OCI-LY7 (cell line): ENCODE data around the gene TICRR. TPM values are rescaled to one million over a fixed set of nuclear protein-coding genes. Genes with fewer than 3 reads are reported as not detected.

Experiments
- BruUV-seq: library from RNA; stranded (reverse); fragments of 400-500 nt; replicated peaks from 2 replicates; lab custom pipeline; 2021; lab: Mats Ljungman, UMichigan
- CTCF ChIA-PET: fragments of 300-600 bp; sonication (Branson Sonifier 250); formaldehyde crosslinking; loops from one replicate; lab custom pipeline; 2022; ENCODE audit warnings: antibody characterized with exemption; ENCODE audit not compliant: unreplicated experiment; lab: Charles Lee
- POLR2A ChIA-PET: fragments of 300-600 bp; sonication (Branson Sonifier 250); formaldehyde crosslinking; loops from one replicate; lab custom pipeline; 2022; ENCODE audit warnings: antibody characterized with exemption; lab: Charles Lee
- DNase-seq: peaks from one replicate; pipeline ENCODE4 v3.0.0-alpha.2; 2015; ENCODE audit warnings: low spot score
- H2AFZ ChIP-seq: fragments of 200-600 bp; sonication (generic), shearing (Covaris generic); 2 replicates; pipeline ENCODE4 v1.6.1; 2014; ENCODE audit warnings: mild to moderate bottlenecking, antibody characterized with exemption, low read length, moderate library complexity
- H3K27ac ChIP-seq: fragments of 200-600 bp; sonication (generic); 2 replicates; pipeline ENCODE4 v1.5.1; 2014; ENCODE audit warnings: mixed run types, low read depth, mild to moderate bottlenecking, moderate library complexity, low read length, inconsistent platforms; ENCODE audit not compliant: poor library complexity, severe bottlenecking
- H3K36me3 ChIP-seq: fragments of 200-600 bp; sonication (generic); 2 replicates; pipeline ENCODE4 v1.6.1; 2014; ENCODE audit warnings: mild to moderate bottlenecking, antibody characterized with exemption, low read length, moderate library complexity, mixed read lengths; ENCODE audit not compliant: insufficient read depth
- H3K4me1 ChIP-seq: fragments of 200-600 bp; sonication (generic); 2 replicates; pipeline ENCODE4 v1.5.1; 2014; ENCODE audit warnings: mild to moderate bottlenecking, low read length; ENCODE audit not compliant: insufficient read depth, poor library complexity, severe bottlenecking
- H3K4me2 ChIP-seq: fragments of 200-600 bp; sonication (generic); 2 replicates; pipeline ENCODE4 v1.6.1; 2014; ENCODE audit warnings: mild to moderate bottlenecking, low read length
- H3K4me3 ChIP-seq: fragments of 200-600 bp; sonication (generic); 2 replicates; pipeline ENCODE4 v1.5.1; 2014; ENCODE audit warnings: mild to moderate bottlenecking, low read depth, low read length; ENCODE audit not compliant: poor library complexity, severe bottlenecking
- H3K79me2 ChIP-seq: fragments of 200-600 bp; sonication (generic); 2 replicates; pipeline ENCODE4 v1.6.1; 2016; ENCODE audit warnings: low read depth, mild to moderate bottlenecking, low read length, moderate library complexity, mixed read lengths; ENCODE audit not compliant: insufficient read depth
- H3K9me2 ChIP-seq: fragments of 200-600 bp; sonication (generic); 2 replicates; pipeline ENCODE4 v1.6.1; 2016; ENCODE audit warnings: mild to moderate bottlenecking, low read length, mixed read lengths; ENCODE audit not compliant: insufficient read depth
- H3K9me3 ChIP-seq: fragments of 200-600 bp; sonication (generic); 2 replicates; pipeline ENCODE4 v1.6.1; 2014; ENCODE audit warnings: mild to moderate bottlenecking, mixed run types, low read length, mixed read lengths
- H4K20me1 ChIP-seq: fragments of 200-600 bp; sonication (generic); 2 replicates; pipeline ENCODE4 v1.6.1; 2014; ENCODE audit warnings: mild to moderate bottlenecking, antibody characterized with exemption, low read length, moderate library complexity, mixed read lengths; ENCODE audit not compliant: insufficient read depth
- EZH2phosphoT487 ChIP-seq: fragments of 200-600 bp; sonication (generic); IDR thresholded peaks from 2 replicates; pipeline ENCODE4 v1.6.1; 2018; ENCODE audit warnings: low read depth, borderline replicate concordance, mild to moderate bottlenecking, mixed run types, antibody characterized with exemption, low read length, moderate library complexity, mixed read lengths
- intact Hi-C: fragments of 100-400 bp; cut with micrococcal nuclease; formaldehyde crosslinking; loops from one replicate; pipeline ENCODE4 v1.10.0; 2022; ENCODE audit not compliant: unreplicated experiment
- total RNA-seq, 2 experiments: library from RNA; depleted of rRNA in 1 of 2; stranded (reverse); fragments of >200 nt in 1 of 2; shearing (Covaris generic) in 1 of 2; gene quantifications; 2 replicates each; pipeline ENCODE4 v1.2.3, GENCODE V29; 2014 to 2022
- TF ChIP-seq, protein P1 (sequence below): fragments of 200-600 bp; sonication (generic); conservative IDR thresholded peaks from 2 replicates; pipeline ENCODE4 v1.5.1; 2014; ENCODE audit warnings: mild to moderate bottlenecking, antibody characterized with exemption, low read length, moderate library complexity, mixed read lengths

TICRR gene
- total RNA-seq, 2 experiments from 2014 or later, result 25.9 to 44.4 TPM

- POLR2A ChIA-PET, result no interaction called here
Observed at GRCh38 chr15:89673165-89673512, 97.9 kb downstream of the TICRR start.

GRCh38 chr15:89674526-89674925, 99.3 kb downstream of the TICRR start:
- TF ChIP-seq, protein P1, sequence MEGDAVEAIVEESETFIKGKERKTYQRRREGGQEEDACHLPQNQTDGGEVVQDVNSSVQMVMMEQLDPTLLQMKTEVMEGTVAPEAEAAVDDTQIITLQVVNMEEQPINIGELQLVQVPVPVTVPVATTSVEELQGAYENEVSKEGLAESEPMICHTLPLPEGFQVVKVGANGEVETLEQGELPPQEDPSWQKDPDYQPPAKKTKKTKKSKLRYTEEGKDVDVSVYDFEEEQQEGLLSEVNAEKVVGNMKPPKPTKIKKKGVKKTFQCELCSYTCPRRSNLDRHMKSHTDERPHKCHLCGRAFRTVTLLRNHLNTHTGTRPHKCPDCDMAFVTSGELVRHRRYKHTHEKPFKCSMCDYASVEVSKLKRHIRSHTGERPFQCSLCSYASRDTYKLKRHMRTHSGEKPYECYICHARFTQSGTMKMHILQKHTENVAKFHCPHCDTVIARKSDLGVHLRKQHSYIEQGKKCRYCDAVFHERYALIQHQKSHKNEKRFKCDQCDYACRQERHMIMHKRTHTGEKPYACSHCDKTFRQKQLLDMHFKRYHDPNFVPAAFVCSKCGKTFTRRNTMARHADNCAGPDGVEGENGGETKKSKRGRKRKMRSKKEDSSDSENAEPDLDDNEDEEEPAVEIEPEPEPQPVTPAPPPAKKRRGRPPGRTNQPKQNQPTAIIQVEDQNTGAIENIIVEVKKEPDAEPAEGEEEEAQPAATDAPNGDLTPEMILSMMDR, result no peak
- no peak for TF ChIP-seq EZH2phosphoT487
- Histone ChIP-seq H3K4me1 (no peaks in the 10 kb centered on the region), H3K4me2 (no peak overlapping the region), H3K9me3 (no peaks in the 10 kb centered on the region), H3K9me2 (no peaks in the 10 kb centered on the region), H3K4me3 (no peak overlapping the region), H3K27ac (no peak overlapping the region), H4K20me1 (no peaks in the 10 kb centered on the region), H3K36me3 (no peaks in the 10 kb centered on the region), H2AFZ (no peak overlapping the region), H3K79me2 (no peaks in the 10 kb centered on the region)
- CTCF ChIA-PET, result no interaction called here
- POLR2A ChIA-PET, result no interaction called here
- no peak for DNase-seq
- intact Hi-C loops, result no loop called here
- no TSS peak for BruUV-seq

More at GRCh38 chr15:89673165-89673512, 97.9 kb downstream of the TICRR start:
- DNase-seq, result peak; percentile 48
- Histone ChIP-seq H3K36me3 (no peaks in the 10 kb centered on the region), H3K4me1 (no peaks in the 10 kb centered on the region), H3K9me2 (no peaks in the 10 kb centered on the region), H3K9me3 (no peaks in the 10 kb centered on the region), H3K79me2 (no peaks in the 10 kb centered on the region), H3K27ac (no peak overlapping the region), H4K20me1 (no peaks in the 10 kb centered on the region), H3K4me3 (no peak overlapping the region), H3K4me2 (no peak overlapping the region), H2AFZ (no peak overlapping the region)
- intact Hi-C loops, result no loop called here
- CTCF ChIA-PET, result no interaction called here
- no TSS peak for BruUV-seq
- no peak for TF ChIP-seq EZH2phosphoT487
- TF ChIP-seq, protein P1, result peak; percentile 75

DNA sequence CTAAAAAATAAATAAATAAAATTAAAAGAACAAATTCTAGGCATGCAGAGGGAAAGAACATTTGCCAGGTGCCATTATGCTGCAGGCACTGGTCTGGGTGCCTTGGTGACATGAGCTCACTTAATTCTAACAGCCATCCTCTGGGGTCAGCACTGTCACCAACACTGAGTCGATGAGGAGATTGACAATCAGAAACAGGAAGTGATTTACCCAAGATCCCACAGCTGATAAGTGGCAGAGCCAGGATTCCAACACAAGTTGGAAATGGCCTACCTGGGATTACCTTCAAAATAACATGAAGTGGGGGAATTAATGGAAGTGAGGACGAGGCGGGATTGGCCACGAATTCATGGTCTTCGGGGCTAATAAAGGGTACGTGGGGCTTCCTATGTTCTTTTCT, 100.3 kb downstream of the TICRR start:
- no peak overlapping the region for H3K4me3 ChIP-seq
- no peaks in the 10 kb centered on the region for H4K20me1 ChIP-seq
- no peak overlapping the region for H3K27ac ChIP-seq
- no peak overlapping the region for H2AFZ ChIP-seq
- intact Hi-C loops, result no loop called here
- DNase-seq, result no peak
- no TSS peak for BruUV-seq
- no peaks in the 10 kb centered on the region for H3K4me1 ChIP-seq
- H3K36me3 ChIP-seq, result no peaks in the 10 kb centered on the region
- H3K9me3 ChIP-seq, result no peaks in the 10 kb centered on the region
- TF ChIP-seq, protein P1, result no peak
- no peak for TF ChIP-seq EZH2phosphoT487
- CTCF ChIA-PET, result interaction anchor here (0.6 kb wide), 3 partner anchors 7 to 181 kb away, joined by 4 to 8 read pairs (median 7); no protein-coding TSS in a partner anchor
- H3K9me2 ChIP-seq, result no peaks in the 10 kb centered on the region
- no peak overlapping the region for H3K4me2 ChIP-seq
- H3K79me2 ChIP-seq, result no peaks in the 10 kb centered on the region
- POLR2A ChIA-PET, result interaction anchor here (0.5 to 0.9 kb wide), 2 partner anchors 11 to 201 kb away, joined by 3 read pairs; no protein-coding TSS in a partner anchor
